HepG2 (cell line): ENCODE measurements around the gene GPC6. TPM values are rescaled to one million over a fixed set of nuclear protein-coding genes. Genes with fewer than 3 reads are reported as not detected.

Source experiments
- ATAC-seq: fragments of 200-7000 bp; cut with Tn5 transposase; 3 replicates; pipeline ENCODE4 v1.9.1; 2020; ENCODE audit warnings: mild to moderate bottlenecking, moderate library complexity
- BruUV-seq: library from RNA; stranded (reverse); fragments of 400-500 nt; replicated peaks from 2 replicates; lab custom pipeline; 2021; lab: Mats Ljungman, UMichigan
- CTCF ChIA-PET: fragments of 300-600 bp; formaldehyde crosslinking; extraction: SDS; loops from one replicate; lab custom pipeline; 2021; ENCODE audit warnings: low total read pairs, inconsistent platforms, low intra/inter-chr PET ratio; lab: Yijun Ruan, JAX
- POLR2A ChIA-PET: fragments of 350-600 bp; sonication (Branson Sonifier 250); formaldehyde crosslinking; loops from one replicate; lab custom pipeline; 2020; ENCODE audit warnings: antibody characterized with exemption, inconsistent platforms; lab: Yijun Ruan, JAX
- DNase-seq: peaks from one replicate; pipeline ENCODE4 v3.0.0-alpha.2; 2015; ENCODE audit warnings: low spot score
- FAIRE-seq: peaks from 3 replicates; lab custom pipeline; 2011; peaks lifted over from hg19 to GRCh38; lab: Jason Lieb, UNC
- H2AFZ ChIP-seq: one replicate; pipeline ENCODE4 v1.6.1; 2011; ENCODE audit warnings: low read length, inconsistent platforms
- H3K27ac ChIP-seq: fragments of 300-600 bp; 3 replicates; pipeline ENCODE4 v1.8.0; 2011; ENCODE audit warnings: mixed run types, mild to moderate bottlenecking, mixed read lengths, low read length, inconsistent platforms; ENCODE audit not compliant: insufficient read depth; ENCODE audit errors: extremely low read length
- H3K27me3 ChIP-seq, 2 experiments: fragments of 200-600 bp in 1 of 2; 2 replicates in 1 of 2; 3 replicates in 1 of 2; pipeline versions ENCODE4 v1.6.0 to v1.8.0; 2011; ENCODE audit warnings: low read length in 2 of 2, mild to moderate bottlenecking in 2 of 2, moderate library complexity in 2 of 2, inconsistent platforms in 1 of 2; ENCODE audit not compliant: insufficient read depth in 2 of 2, control insufficient read depth in 1 of 2
- H3K36me3 ChIP-seq, 2 experiments: fragments of 200-600 bp in 1 of 2; replicated peaks in 1 of 2; 2 replicates in 1 of 2; 3 replicates in 1 of 2; pipeline versions ENCODE4 v1.5.1 to v1.8.0; 2011; ENCODE audit warnings: low read length in 2 of 2, inconsistent platforms in 1 of 2; ENCODE audit not compliant: insufficient read depth in 2 of 2, control insufficient read depth in 1 of 2
- H3K4me1 ChIP-seq: 2 replicates; pipeline ENCODE4 v1.5.1; 2012; ENCODE audit warnings: low read length, inconsistent platforms; ENCODE audit not compliant: insufficient read depth
- H3K4me2 ChIP-seq: 2 replicates; pipeline ENCODE4 v1.6.0; 2011; ENCODE audit warnings: low read depth, low read length, inconsistent platforms
- H3K4me3 ChIP-seq, 3 experiments: fragments of 200-600 bp in 1 of 3; sonication (generic), shearing (Covaris generic) in 1 of 3; replicated peaks in 1 of 3; 2 replicates each; pipeline ENCODE4 v1.5.1; 2011 to 2016; ENCODE audit warnings: low read length in 3 of 3, inconsistent platforms in 2 of 3, low read depth in 2 of 3, mild to moderate bottlenecking in 2 of 3, control low read depth in 1 of 3, mixed read lengths in 1 of 3; ENCODE audit not compliant: insufficient read depth in 1 of 3
- H3K79me2 ChIP-seq: one replicate; pipeline ENCODE4 v1.6.1; 2011; ENCODE audit warnings: low read length, inconsistent platforms; ENCODE audit not compliant: insufficient read depth
- H3K9ac ChIP-seq: 2 replicates; pipeline ENCODE4 v1.6.0; 2011; ENCODE audit warnings: mild to moderate bottlenecking, low read depth, low read length, inconsistent platforms; ENCODE audit not compliant: insufficient read depth
- H3K9me3 ChIP-seq: 2 replicates; pipeline ENCODE4 v1.5.1; 2012; ENCODE audit warnings: mild to moderate bottlenecking, low read length
- H4K20me1 ChIP-seq: 2 replicates; pipeline ENCODE4 v1.6.0; 2011; ENCODE audit warnings: inconsistent platforms, mild to moderate bottlenecking, low read length, moderate library complexity; ENCODE audit not compliant: insufficient read depth
- ARID5B ChIP-seq: IDR thresholded peaks from 2 replicates; pipeline ENCODE4 v1.4.0; 2020; ENCODE audit warnings: mild to moderate bottlenecking, missing genetic modification reagents
- ATF1 ChIP-seq: IDR thresholded peaks from 2 replicates; pipeline ENCODE4 v1.6.1; 2016; ENCODE audit warnings: mild to moderate bottlenecking, control low read depth
- CTCF ChIP-seq: sonication (generic); formaldehyde crosslinking; IDR thresholded peaks from 2 replicates; pipeline ENCODE4 v1.5.0; 2020; ENCODE audit warnings: mild to moderate bottlenecking, missing genetic modification reagents, moderate library complexity
- FOXO1 ChIP-seq: sonication (generic); formaldehyde crosslinking; IDR thresholded peaks from 2 replicates; pipeline ENCODE4 v1.4.0; 2020; ENCODE audit warnings: missing genetic modification reagents
- JUNB ChIP-seq: sonication (generic); formaldehyde crosslinking; IDR thresholded peaks from 2 replicates; pipeline ENCODE4 v1.8.0; 2022; ENCODE audit warnings: missing genetic modification reagents, mild to moderate bottlenecking, borderline replicate concordance
- NR2C2 ChIP-seq: sonication (generic); formaldehyde crosslinking; IDR thresholded peaks from 2 replicates; pipeline ENCODE4 v1.4.0; 2020; ENCODE audit warnings: missing genetic modification reagents, mild to moderate bottlenecking, moderate library complexity, borderline replicate concordance
- SNRNP70 ChIP-seq: fragments of 200-400 bp; formaldehyde crosslinking; IDR thresholded peaks from 2 replicates; pipeline ENCODE4 v1.6.1; 2017; ENCODE audit warnings: mild to moderate bottlenecking, low read depth, low read length, moderate library complexity
- STAT5B ChIP-seq: sonication (generic); formaldehyde crosslinking; IDR thresholded peaks from 2 replicates; pipeline ENCODE4 v1.4.0; 2020; ENCODE audit warnings: missing genetic modification reagents
- TFDP1 ChIP-seq: IDR thresholded peaks from 2 replicates; pipeline ENCODE4 v1.6.1; 2016; ENCODE audit warnings: missing compliant biosample characterization, missing genetic modification reagents, borderline replicate concordance
- ZNF205 ChIP-seq: IDR thresholded peaks from 2 replicates; pipeline ENCODE4 v1.6.1; 2018; ENCODE audit warnings: missing biosample characterization, missing genetic modification reagents
- ZNF280D ChIP-seq: sonication (generic); formaldehyde crosslinking; IDR thresholded peaks from 2 replicates; pipeline ENCODE4 v1.5.1; 2020; ENCODE audit warnings: mild to moderate bottlenecking, missing genetic modification reagents
- ZNF30 ChIP-seq: sonication (generic); formaldehyde crosslinking; IDR thresholded peaks from 2 replicates; pipeline ENCODE4 v1.5.0; 2020; ENCODE audit warnings: mild to moderate bottlenecking, missing genetic modification reagents
- ZNF569 ChIP-seq: sonication (generic); formaldehyde crosslinking; IDR thresholded peaks from 2 replicates; pipeline ENCODE4 v1.5.0; 2020; ENCODE audit warnings: mild to moderate bottlenecking, missing genetic modification reagents, moderate library complexity, borderline replicate concordance
- ZNF678 ChIP-seq: sonication (generic); formaldehyde crosslinking; IDR thresholded peaks from 2 replicates; pipeline ENCODE4 v1.4.0; 2020; ENCODE audit warnings: mild to moderate bottlenecking, missing genetic modification reagents
- WGBS: methylation state at CpG from one replicate; pipeline ENCODE4 v1.1.6; 2017; ENCODE audit warnings: low lambda C conversion rate; 5-methylcytosine and 5-hydroxymethylcytosine counted together
- in situ Hi-C: cut with HindIII; loops from 2 replicates; pipeline ENCODE4 v1.10.0; 2017; ENCODE audit warnings: low pct_unique_long_range_greater_than_20kb; ENCODE audit not compliant: extremely low pct_ligation_motif_present
- intact Hi-C: fragments of 100-400 bp; cut with micrococcal nuclease; formaldehyde crosslinking; loops from one replicate; pipeline ENCODE4 v1.10.0; 2022; ENCODE audit not compliant: unreplicated experiment
- polyA plus RNA-seq, 8 experiments: library from polyadenylated mRNA; depleted of rRNA in 3 of 8; stranded (reverse) in 7 of 8; unstranded in 1 of 8; fragments of >200 nt; fragmentation: Illumina TruSeq in 4 of 8; extraction: Trizol in 4 of 8; gene quantifications; 2 replicates each; pipeline versions ENCODE4 v1.2.1 to v1.2.3, GENCODE V29; 2011 to 2016; ENCODE audit warnings: low read depth in 4 of 8, missing spikeins in 1 of 8, mixed read lengths in 1 of 8; ENCODE audit not compliant: insufficient read depth in 1 of 8
- total RNA-seq, 5 experiments: library from RNA; depleted of rRNA; stranded (reverse); fragments of >200 nt; fragmentation: Illumina TruSeq; extraction: Trizol; gene quantifications; 2 replicates each; pipeline ENCODE4 v1.2.3, GENCODE V29; 2016; ENCODE audit warnings: low read depth in 1 of 5

GPC6 gene
- total and polyA plus RNA-seq, 2 of the 13 experiments (the other 11 are each of a cell fraction or from before 2014, with no cell fraction given): 24.5 to 33.9 TPM

- TF ChIP-seq ARID5B: no peak
- TF ChIP-seq, all 625 proteins: peak for 0
Observed at GRCh38 chr13:93900731-93901130, 674.1 kb downstream of the GPC6 start (continued).

GRCh38 chr13:93903909-93904308, 677.3 kb downstream of the GPC6 start:
- no peak overlapping the region for H3K9ac ChIP-seq
- no TSS peak for BruUV-seq
- no peak overlapping the region for H3K4me2 ChIP-seq
- no peaks in the 10 kb centered on the region for H3K4me1 ChIP-seq
- FAIRE-seq: no peak
- in situ Hi-C loops (no loop called here), intact Hi-C loops (loop anchor here (5.0 kb wide), 1 partner anchor 253 kb away; no protein-coding TSS in a partner anchor)
- no peak overlapping the region for H2AFZ ChIP-seq
- CTCF ChIA-PET: no interaction called here
- no peaks in the 10 kb centered on the region for H3K36me3 ChIP-seq
- POLR2A ChIA-PET: no interaction called here
- no peaks in the 10 kb centered on the region for H4K20me1 ChIP-seq
- H3K79me2 ChIP-seq: no peaks in the 10 kb centered on the region
- no peak for ATAC-seq
- H3K4me3 ChIP-seq: no peak overlapping the region
- H3K9me3 ChIP-seq: no peaks in the 10 kb centered on the region
- no peak overlapping the region for H3K27ac ChIP-seq
- 93% methylated on average over 3 of the region's 3 CpGs for WGBS
- no peaks in the 10 kb centered on the region; a peak in 1 of 5 replicates for H3K27me3 ChIP-seq
- no peak for DNase-seq
- no peak for TF ChIP-seq ATF1
- TF ChIP-seq STAT5B: no peak
- TF ChIP-seq ZNF678 (CRISPR knock-in tag): no peak
- no peak for TF ChIP-seq ZNF280D (CRISPR knock-in tag)
- TF ChIP-seq ZNF569: no peak
- no peak for TF ChIP-seq SNRNP70
- TF ChIP-seq TFDP1 (CRISPR knock-in tag): no peak
- TF ChIP-seq FOXO1 (CRISPR knock-in tag): no peak
- TF ChIP-seq ZNF30: no peak
- TF ChIP-seq NR2C2 (CRISPR knock-in tag): no peak
- no peak for TF ChIP-seq CTCF (CRISPR knock-in tag)
- no peak for TF ChIP-seq ZNF205
- no peak for TF ChIP-seq JUNB (CRISPR knock-in tag)
